ENCODE measurements around the gene ID2. TPM values are rescaled to one million over a fixed set of nuclear protein-coding genes. Genes with fewer than 3 reads are reported as not detected.

Gene ID2
- total RNA-seq, 1 experiment from 2014 or later: 90.9 TPM

DNA sequence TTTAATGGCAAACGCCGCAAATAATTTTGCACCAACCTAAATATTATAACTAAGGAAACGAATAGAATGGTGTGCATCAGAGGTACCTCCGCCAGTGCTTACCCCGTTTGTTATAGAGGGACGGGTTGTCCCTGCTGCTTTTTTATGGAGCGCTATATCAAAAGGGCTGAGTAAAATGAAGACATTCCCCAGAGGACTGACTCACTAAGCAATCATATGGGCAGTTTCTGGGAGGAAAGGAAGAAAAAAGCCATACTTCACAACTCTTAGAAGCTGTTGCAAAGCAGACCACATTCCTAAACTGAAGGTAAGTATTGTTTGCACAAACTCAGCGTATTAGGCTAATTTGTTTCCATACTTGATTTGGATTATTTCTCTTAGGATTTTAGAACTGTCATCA lies 12.9 kb downstream of the ID2 start:
- no peak overlapping the region for H3K4me3 Mint-ChIP-seq (ENCODE audit: unreplicated experiment)
- no peaks in the 10 kb centered on the region for H3K9me3 ChIP-seq
- POLR2A ChIA-PET: no interaction called here
- intact Hi-C loops (cut with micrococcal nuclease; ENCODE audit: unreplicated experiment): no loop called here
- DNase-seq: no peak
- TF ChIP-seq, protein P1, sequence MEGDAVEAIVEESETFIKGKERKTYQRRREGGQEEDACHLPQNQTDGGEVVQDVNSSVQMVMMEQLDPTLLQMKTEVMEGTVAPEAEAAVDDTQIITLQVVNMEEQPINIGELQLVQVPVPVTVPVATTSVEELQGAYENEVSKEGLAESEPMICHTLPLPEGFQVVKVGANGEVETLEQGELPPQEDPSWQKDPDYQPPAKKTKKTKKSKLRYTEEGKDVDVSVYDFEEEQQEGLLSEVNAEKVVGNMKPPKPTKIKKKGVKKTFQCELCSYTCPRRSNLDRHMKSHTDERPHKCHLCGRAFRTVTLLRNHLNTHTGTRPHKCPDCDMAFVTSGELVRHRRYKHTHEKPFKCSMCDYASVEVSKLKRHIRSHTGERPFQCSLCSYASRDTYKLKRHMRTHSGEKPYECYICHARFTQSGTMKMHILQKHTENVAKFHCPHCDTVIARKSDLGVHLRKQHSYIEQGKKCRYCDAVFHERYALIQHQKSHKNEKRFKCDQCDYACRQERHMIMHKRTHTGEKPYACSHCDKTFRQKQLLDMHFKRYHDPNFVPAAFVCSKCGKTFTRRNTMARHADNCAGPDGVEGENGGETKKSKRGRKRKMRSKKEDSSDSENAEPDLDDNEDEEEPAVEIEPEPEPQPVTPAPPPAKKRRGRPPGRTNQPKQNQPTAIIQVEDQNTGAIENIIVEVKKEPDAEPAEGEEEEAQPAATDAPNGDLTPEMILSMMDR (IDR thresholded peaks at IDR 0.05; ENCODE audit: insufficient read depth in 1 of 2, low read depth in 1 of 2, low read length in 1 of 2, severe bottlenecking in 1 of 2, unreplicated experiment in 1 of 2): no peak
- no peaks in the 10 kb centered on the region for H3K27me3 ChIP-seq (replicated peaks; ENCODE audit: control insufficient read depth, insufficient read depth, low read length)
- H3K9me3 Mint-ChIP-seq (ENCODE audit: unreplicated experiment): no peaks in the 10 kb centered on the region
- CTCF ChIA-PET: no interaction called here
- no TSS peak for BruUV-seq (replicated peaks)
- H3K4me1 ChIP-seq: no peaks in the 10 kb centered on the region
- no peaks in the 10 kb centered on the region for H3K27me3 Mint-ChIP-seq (ENCODE audit: insufficient read depth, unreplicated experiment)
- H3K4me3 ChIP-seq (ENCODE audit: low read depth, low read length): no peak overlapping the region
- H3K36me3 ChIP-seq (ENCODE audit: control insufficient read depth, insufficient read depth, low read length): no peaks in the 10 kb centered on the region
- no peak overlapping the region for H3K27ac Mint-ChIP-seq (ENCODE audit: unreplicated experiment)
- no peaks in the 10 kb centered on the region for H3K4me1 Mint-ChIP-seq (ENCODE audit: low read depth, unreplicated experiment)
- no peaks in the 10 kb centered on the region for H3K36me3 Mint-ChIP-seq (ENCODE audit: insufficient read depth, unreplicated experiment)

DNA sequence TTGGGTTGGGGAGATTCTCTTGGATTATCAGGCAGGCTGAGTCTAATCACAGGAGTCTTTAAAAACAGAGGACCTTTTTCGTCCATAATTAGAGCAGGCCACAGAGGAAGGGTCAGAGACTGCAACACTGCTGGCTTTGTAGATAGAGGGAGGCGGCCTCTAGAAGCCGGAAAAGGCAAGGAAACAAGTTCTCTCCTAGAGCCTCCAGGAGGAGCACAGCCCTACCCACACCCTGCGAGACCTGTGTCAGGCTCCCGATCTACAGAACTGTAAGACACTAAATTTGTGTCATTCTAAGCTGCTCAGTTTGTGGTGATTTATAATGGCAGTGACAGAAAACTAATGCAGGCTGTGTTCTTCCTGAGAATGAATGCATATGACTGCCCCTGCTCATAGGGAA lies 15.3 kb downstream of the ID2 start:
- Histone ChIP-seq H3K4me1 (no peaks in the 10 kb centered on the region), H3K27me3 (replicated peaks; ENCODE audit: control insufficient read depth, insufficient read depth, low read length) (no peaks in the 10 kb centered on the region), H3K4me3 (ENCODE audit: low read depth, low read length) (no peak overlapping the region), H3K9me3 (no peaks in the 10 kb centered on the region), H3K36me3 (ENCODE audit: control insufficient read depth, insufficient read depth, low read length) (no peaks in the 10 kb centered on the region)
- Mint-ChIP-seq H3K4me1 (ENCODE audit: low read depth, unreplicated experiment) (no peaks in the 10 kb centered on the region), H3K4me3 (ENCODE audit: unreplicated experiment) (no peak overlapping the region), H3K9me3 (ENCODE audit: unreplicated experiment) (no peaks in the 10 kb centered on the region), H3K36me3 (ENCODE audit: insufficient read depth, unreplicated experiment) (no peaks in the 10 kb centered on the region), H3K27ac (ENCODE audit: unreplicated experiment) (no peak overlapping the region), H3K27me3 (ENCODE audit: insufficient read depth, unreplicated experiment) (no peaks in the 10 kb centered on the region)
- ChIA-PET CTCF (no interaction called here), POLR2A (no interaction called here)
- no TSS peak for BruUV-seq (replicated peaks)
- TF ChIP-seq, protein P1 (IDR thresholded peaks at IDR 0.05; ENCODE audit: insufficient read depth in 1 of 2, low read depth in 1 of 2, low read length in 1 of 2, severe bottlenecking in 1 of 2, unreplicated experiment in 1 of 2): peak in 1 of 2 experiments; percentile 6
- intact Hi-C loops (cut with micrococcal nuclease; ENCODE audit: unreplicated experiment): no loop called here
- no peak for DNase-seq

DNA sequence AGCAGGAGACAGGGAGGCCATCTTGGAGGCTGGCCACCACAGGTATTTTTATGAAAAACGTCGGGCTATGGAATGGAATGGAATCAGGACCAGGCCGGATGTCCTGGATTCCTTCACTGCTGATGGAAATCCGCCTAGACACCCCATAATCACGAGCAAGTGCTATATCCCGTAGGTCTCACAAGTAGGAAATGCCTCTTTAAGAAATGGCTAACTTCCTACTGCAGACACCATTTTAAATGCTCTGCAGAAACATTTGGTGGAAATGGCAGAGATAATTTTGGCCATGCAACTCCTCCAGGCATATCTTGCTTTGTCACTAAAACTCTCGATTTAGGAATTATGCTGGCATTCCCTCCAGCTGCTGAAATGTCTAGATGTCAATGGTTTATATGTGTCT lies 18.0 kb downstream of the ID2 start:
- no peaks in the 10 kb centered on the region for H3K36me3 ChIP-seq (ENCODE audit: control insufficient read depth, insufficient read depth, low read length)
- no TSS peak for BruUV-seq (replicated peaks)
- Mint-ChIP-seq H3K4me1 (ENCODE audit: low read depth, unreplicated experiment) (no peaks in the 10 kb centered on the region), H3K27me3 (ENCODE audit: insufficient read depth, unreplicated experiment) (no peaks in the 10 kb centered on the region), H3K9me3 (ENCODE audit: unreplicated experiment) (no peaks in the 10 kb centered on the region), H3K36me3 (ENCODE audit: insufficient read depth, unreplicated experiment) (no peaks in the 10 kb centered on the region), H3K4me3 (ENCODE audit: unreplicated experiment) (no peak overlapping the region), H3K27ac (ENCODE audit: unreplicated experiment) (no peak overlapping the region)
- TF ChIP-seq, protein P1 (IDR thresholded peaks at IDR 0.05; ENCODE audit: insufficient read depth in 1 of 2, low read depth in 1 of 2, low read length in 1 of 2, severe bottlenecking in 1 of 2, unreplicated experiment in 1 of 2): no peak
- H3K27me3 ChIP-seq (replicated peaks; ENCODE audit: control insufficient read depth, insufficient read depth, low read length): no peaks in the 10 kb centered on the region
- intact Hi-C loops (cut with micrococcal nuclease; ENCODE audit: unreplicated experiment): no loop called here
- no peak for DNase-seq
- no peaks in the 10 kb centered on the region for H3K9me3 ChIP-seq
- H3K4me3 ChIP-seq (ENCODE audit: low read depth, low read length): no peak overlapping the region
- H3K4me1 ChIP-seq: no peaks in the 10 kb centered on the region
- ChIA-PET POLR2A (no interaction called here), CTCF (no interaction called here)

Measured in Caco-2 (cell line).